B cell (primary cell): ENCODE results near the gene ITPKB. TPM values are rescaled to one million over a fixed set of nuclear protein-coding genes. Genes with fewer than 3 reads are reported as not detected.

ENCODE experiments used
- ATAC-seq: fragments of 200-7000 bp; cut with Tn5 transposase; one replicate; pipeline ENCODE4 v1.10.0; 2021; ENCODE audit warnings: low read depth, mild to moderate bottlenecking, moderate number of reproducible peaks, moderate library complexity
- CTCF ChIA-PET: fragments of 350-600 bp; sonication (Branson Sonifier 250); formaldehyde crosslinking; loops from one replicate; lab custom pipeline; 2021; ENCODE audit warnings: antibody characterized with exemption, inconsistent platforms; lab: Charles Lee
- POLR2A ChIA-PET: fragments of 350-600 bp; sonication (Branson Sonifier 250); formaldehyde crosslinking; loops from one replicate; lab custom pipeline; 2021; ENCODE audit warnings: antibody characterized with exemption; lab: Charles Lee
- DNase-seq: peaks from one replicate; pipeline ENCODE4 v3.0.0; 2013
- H2AFZ ChIP-seq: 2 replicates; pipeline ENCODE4 v1.6.1; 2012; ENCODE audit warnings: mild to moderate bottlenecking, low read depth, low read length; ENCODE audit not compliant: insufficient read depth, poor library complexity, severe bottlenecking
- H3K27ac ChIP-seq, 2 donors: 1 replicate in 1 of 2; 2 replicates in 1 of 2; pipeline ENCODE4 v1.5.1; 2012 to 2013; ENCODE audit warnings: low read length in 2 of 2, mild to moderate bottlenecking in 2 of 2, moderate library complexity in 1 of 2
- H3K27me3 ChIP-seq, 4 experiments: fragments of 200-600 bp in 1 of 4; sonication (generic) in 1 of 4; replicated peaks in 1 of 4; 1 replicate in 2 of 4; 2 replicates in 2 of 4; pipeline versions ENCODE4 v1.6.1 to v1.7.0; 2013 to 2016; ENCODE audit warnings: low read length in 3 of 4, mild to moderate bottlenecking in 2 of 4, mixed read lengths in 1 of 4, moderate library complexity in 1 of 4; ENCODE audit not compliant: insufficient read depth in 4 of 4, control insufficient read depth in 3 of 4; ENCODE audit errors: control extremely low read depth in 1 of 4
- H3K36me3 ChIP-seq, 2 experiments: replicated peaks in 1 of 2; 1 replicate in 1 of 2; 2 replicates in 1 of 2; pipeline versions ENCODE4 v1.6.1 to v1.7.1; 2013; ENCODE audit warnings: low read length in 1 of 2; ENCODE audit not compliant: insufficient read depth in 2 of 2, control insufficient read depth in 1 of 2; ENCODE audit errors: control extremely low read depth in 1 of 2, extremely low read depth in 1 of 2
- H3K4me1 ChIP-seq, 2 donors: fragments of 200-600 bp in 1 of 2; sonication (generic) in 1 of 2; 1 replicate in 1 of 2; 2 replicates in 1 of 2; pipeline versions ENCODE4 v1.5.1 to v1.6.1; 2013 to 2017; ENCODE audit warnings: low read length in 2 of 2; ENCODE audit not compliant: control insufficient read depth in 2 of 2, insufficient read depth in 2 of 2
- H3K4me2 ChIP-seq: replicated peaks from 2 replicates; pipeline ENCODE3; 2012; ENCODE audit warnings: mild to moderate bottlenecking, low read depth, low read length; ENCODE audit not compliant: poor library complexity, severe bottlenecking
- H3K4me3 ChIP-seq, 5 experiments: fragments of 200-600 bp in 1 of 5; sonication (generic) in 1 of 5; 1 replicate in 3 of 5; 2 replicates in 2 of 5; pipeline versions ENCODE4 v1.5.1 to v1.7.0; 2011 to 2016; ENCODE audit warnings: low read length in 4 of 5, mild to moderate bottlenecking in 4 of 5, low read depth in 2 of 5, control low read depth in 1 of 5, moderate library complexity in 1 of 5; ENCODE audit not compliant: insufficient read depth in 1 of 5; ENCODE audit errors: control extremely low read depth in 1 of 5, extremely low read depth in 1 of 5
- H3K79me2 ChIP-seq: fragments of 200-600 bp; sonication (generic); one replicate; pipeline ENCODE4 v1.6.0; 2016; ENCODE audit warnings: low read length; ENCODE audit not compliant: control insufficient read depth, insufficient read depth
- H3K9ac ChIP-seq: fragments of 200-600 bp; sonication (generic); 2 replicates; pipeline ENCODE4 v1.6.1; 2017; ENCODE audit warnings: mild to moderate bottlenecking, low read length, moderate library complexity
- H3K9me3 ChIP-seq, 3 donors: one replicate each; pipeline versions ENCODE4 v1.6.1 to v1.7.1; 2013; ENCODE audit warnings: low read length in 2 of 3; ENCODE audit not compliant: control insufficient read depth in 2 of 3, insufficient read depth in 1 of 3; ENCODE audit errors: control extremely low read depth in 1 of 3
- H4K20me1 ChIP-seq: 2 replicates; pipeline ENCODE4 v1.6.0; 2012; ENCODE audit warnings: mild to moderate bottlenecking, low read length; ENCODE audit not compliant: insufficient read depth, control insufficient read depth, poor library complexity, severe bottlenecking
- H3K27ac Mint-ChIP-seq: one replicate; pipeline ENCODE4 v1.8.0; 2021; ENCODE audit warnings: mixed read lengths
- H3K27me3 Mint-ChIP-seq: one replicate; pipeline ENCODE4 v1.8.0; 2021; ENCODE audit warnings: mixed read lengths
- H3K4me1 Mint-ChIP-seq: one replicate; pipeline ENCODE4 v1.8.0; 2021; ENCODE audit warnings: mixed read lengths
- H3K4me3 Mint-ChIP-seq: one replicate; pipeline ENCODE4 v1.8.0; 2021; ENCODE audit warnings: mixed read lengths
- H3K9me3 Mint-ChIP-seq: one replicate; pipeline ENCODE4 v1.8.0; 2022; ENCODE audit warnings: mixed read lengths; ENCODE audit not compliant: insufficient read depth
- EZH2 ChIP-seq: IDR thresholded peaks from 2 replicates; pipeline ENCODE4 v1.6.1; 2012; ENCODE audit warnings: borderline replicate concordance, low read depth, mild to moderate bottlenecking, moderate library complexity, low read length; ENCODE audit not compliant: insufficient read depth, poor library complexity, severe bottlenecking
- WGBS: methylation state at CpG from one replicate; pipeline ENCODE4 v1.1.5; 2013; ENCODE audit warnings: missing lambda C conversion rate; ENCODE audit not compliant: insufficient coverage; 5-methylcytosine and 5-hydroxymethylcytosine counted together
- intact Hi-C: fragments of 100-400 bp; cut with micrococcal nuclease; formaldehyde crosslinking; loops from one replicate; pipeline ENCODE4 v1.10.0; 2022
- polyA plus RNA-seq: library from polyadenylated mRNA; depleted of rRNA; stranded (reverse); fragments of >200 nt; gene quantifications from 2 replicates; pipeline ENCODE4 v1.2.3, GENCODE V29; 2012
- total RNA-seq, 2 donors: library from RNA; stranded (reverse); fragments of 120-200 nt in 1 of 2; gene quantifications; 1 replicate in 1 of 2; 2 replicates in 1 of 2; pipeline versions ENCODE4 v1.2.3 to v1.2.4, GENCODE V29; 2013 to 2022
- TF ChIP-seq, protein P1 (sequence below): fragments of 200-600 bp; IDR thresholded peaks from one replicate; pipeline ENCODE4 v1.8.0; 2022; ENCODE audit warnings: antibody characterized with exemption, mild to moderate bottlenecking

Gene ITPKB
- total and polyA plus RNA-seq, 2 donors (not counting 1 experiment from before 2014, with no cell fraction given): 21.8 to 93.5 TPM

DNA sequence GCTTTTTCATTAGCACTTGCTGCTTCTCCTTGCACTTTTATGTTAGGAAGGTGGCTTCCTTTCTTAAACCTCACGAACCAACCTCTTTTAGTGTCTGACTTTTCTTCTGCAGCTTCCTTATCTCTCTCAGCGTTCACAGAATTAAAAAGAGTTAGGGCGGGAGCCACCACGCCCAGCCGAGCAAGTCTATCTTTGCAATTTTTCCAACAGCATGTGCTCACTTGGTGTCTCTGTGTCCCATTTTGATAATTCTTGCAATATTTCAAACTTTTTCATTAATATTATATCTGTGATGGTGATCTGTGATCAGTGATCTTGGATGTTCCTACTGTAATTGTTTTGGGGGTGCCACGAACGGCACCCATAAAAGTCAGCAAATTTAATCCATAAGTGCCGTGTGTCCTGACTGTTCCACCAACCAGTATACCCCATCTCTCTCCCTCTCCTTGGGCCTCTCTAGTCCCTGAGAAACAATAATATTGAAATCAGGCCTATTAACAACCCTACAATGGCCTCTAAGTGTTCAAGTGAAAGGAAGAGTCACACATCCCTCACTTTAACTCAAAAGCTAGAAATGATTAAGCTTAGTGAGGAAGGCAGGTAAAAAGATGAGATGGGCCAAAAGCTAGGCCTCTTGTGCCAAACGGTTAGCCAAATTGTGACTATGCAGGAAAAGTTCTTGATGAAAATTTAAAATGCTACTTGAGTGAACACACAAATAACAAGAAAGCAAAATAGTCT, 15.9 kb upstream of the ITPKB start:
- H3K27ac Mint-ChIP-seq: no peak overlapping the region
- H3K4me3 Mint-ChIP-seq: no peak overlapping the region
- Histone ChIP-seq H3K9me3 (no peaks in the 10 kb centered on the region), H3K27ac (no peak overlapping the region), H3K9ac (no peak overlapping the region), H3K36me3 (no peaks in the 10 kb centered on the region), H3K4me3 (no peak overlapping the region), H3K4me1 (no peaks in the 10 kb centered on the region), H3K4me2 (no peak overlapping the region), H4K20me1 (no peaks in the 10 kb centered on the region), H3K79me2 (no peaks in the 10 kb centered on the region), H3K27me3 (no peaks in the 10 kb centered on the region), H2AFZ (no peak overlapping the region)
- H3K9me3 Mint-ChIP-seq: no peaks in the 10 kb centered on the region
- CTCF ChIA-PET: interaction anchor here (0.5 kb wide), 1 partner anchor 70 kb away, joined by 3 read pairs; no protein-coding TSS in a partner anchor
- POLR2A ChIA-PET: no interaction called here
- WGBS: 84% methylated on average over 5 of the region's 9 CpGs
- no peaks in the 10 kb centered on the region for H3K27me3 Mint-ChIP-seq
- intact Hi-C loops: no loop called here
- no peaks in the 10 kb centered on the region for H3K4me1 Mint-ChIP-seq
- ATAC-seq: no peak
- no peak for TF ChIP-seq EZH2
- TF ChIP-seq, protein P1, sequence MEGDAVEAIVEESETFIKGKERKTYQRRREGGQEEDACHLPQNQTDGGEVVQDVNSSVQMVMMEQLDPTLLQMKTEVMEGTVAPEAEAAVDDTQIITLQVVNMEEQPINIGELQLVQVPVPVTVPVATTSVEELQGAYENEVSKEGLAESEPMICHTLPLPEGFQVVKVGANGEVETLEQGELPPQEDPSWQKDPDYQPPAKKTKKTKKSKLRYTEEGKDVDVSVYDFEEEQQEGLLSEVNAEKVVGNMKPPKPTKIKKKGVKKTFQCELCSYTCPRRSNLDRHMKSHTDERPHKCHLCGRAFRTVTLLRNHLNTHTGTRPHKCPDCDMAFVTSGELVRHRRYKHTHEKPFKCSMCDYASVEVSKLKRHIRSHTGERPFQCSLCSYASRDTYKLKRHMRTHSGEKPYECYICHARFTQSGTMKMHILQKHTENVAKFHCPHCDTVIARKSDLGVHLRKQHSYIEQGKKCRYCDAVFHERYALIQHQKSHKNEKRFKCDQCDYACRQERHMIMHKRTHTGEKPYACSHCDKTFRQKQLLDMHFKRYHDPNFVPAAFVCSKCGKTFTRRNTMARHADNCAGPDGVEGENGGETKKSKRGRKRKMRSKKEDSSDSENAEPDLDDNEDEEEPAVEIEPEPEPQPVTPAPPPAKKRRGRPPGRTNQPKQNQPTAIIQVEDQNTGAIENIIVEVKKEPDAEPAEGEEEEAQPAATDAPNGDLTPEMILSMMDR: no peak
- DNase-seq: no peak

DNA sequence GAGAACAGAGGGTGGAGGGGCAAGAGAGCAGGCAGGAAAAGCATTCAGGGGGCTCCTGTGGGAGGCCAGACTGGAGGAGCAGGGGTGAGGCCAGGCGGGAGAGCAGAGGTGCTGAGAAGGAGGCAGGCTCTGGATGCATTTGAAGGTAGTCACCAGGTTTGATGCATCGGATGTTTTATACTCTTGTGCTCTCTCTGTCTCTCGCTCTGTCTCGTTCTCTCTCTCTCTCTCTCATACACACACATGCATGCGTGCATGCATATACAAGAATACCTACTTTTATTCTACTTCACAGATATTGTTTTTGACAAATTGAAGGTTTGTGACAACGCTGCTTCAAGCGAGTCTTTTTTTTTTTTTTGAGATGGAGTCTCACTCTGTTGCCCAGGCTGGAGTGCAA, 15.0 kb upstream of the ITPKB start:
- H3K27me3 ChIP-seq: no peaks in the 10 kb centered on the region
- TF ChIP-seq, protein P1: no peak
- no peak for TF ChIP-seq EZH2
- no peak overlapping the region for H3K9ac ChIP-seq
- no peak for ATAC-seq
- H3K4me3 Mint-ChIP-seq: no peak overlapping the region
- no peak overlapping the region for H3K4me3 ChIP-seq
- peaks cover 7% of the 10 kb centered on the region in 2 donors for H3K4me1 ChIP-seq
- intact Hi-C loops: no loop called here
- no peak overlapping the region for H2AFZ ChIP-seq
- H3K27ac ChIP-seq: no peak overlapping the region
- WGBS: 100% methylated on average over 3 of the region's 7 CpGs
- H3K9me3 ChIP-seq: no peaks in the 10 kb centered on the region
- peaks cover 7% of the 10 kb centered on the region for H3K4me1 Mint-ChIP-seq
- H3K27ac Mint-ChIP-seq: no peak overlapping the region
- no peak overlapping the region for H3K4me2 ChIP-seq
- H3K9me3 Mint-ChIP-seq: no peaks in the 10 kb centered on the region
- H3K27me3 Mint-ChIP-seq: no peaks in the 10 kb centered on the region
- H3K36me3 ChIP-seq: no peaks in the 10 kb centered on the region
- DNase-seq: no peak
- H3K79me2 ChIP-seq: no peaks in the 10 kb centered on the region
- POLR2A ChIA-PET: no interaction called here
- H4K20me1 ChIP-seq: no peaks in the 10 kb centered on the region
- CTCF ChIA-PET: no interaction called here
